ENCODE measurements around the gene RND2. TPM values are rescaled to one million over a fixed set of nuclear protein-coding genes. Genes with fewer than 3 reads are reported as not detected.

Gene RND2
- total RNA-seq, 4 donors from 2014 or later, result 0.41 to 0.64 TPM; not detected in 2

DNA sequence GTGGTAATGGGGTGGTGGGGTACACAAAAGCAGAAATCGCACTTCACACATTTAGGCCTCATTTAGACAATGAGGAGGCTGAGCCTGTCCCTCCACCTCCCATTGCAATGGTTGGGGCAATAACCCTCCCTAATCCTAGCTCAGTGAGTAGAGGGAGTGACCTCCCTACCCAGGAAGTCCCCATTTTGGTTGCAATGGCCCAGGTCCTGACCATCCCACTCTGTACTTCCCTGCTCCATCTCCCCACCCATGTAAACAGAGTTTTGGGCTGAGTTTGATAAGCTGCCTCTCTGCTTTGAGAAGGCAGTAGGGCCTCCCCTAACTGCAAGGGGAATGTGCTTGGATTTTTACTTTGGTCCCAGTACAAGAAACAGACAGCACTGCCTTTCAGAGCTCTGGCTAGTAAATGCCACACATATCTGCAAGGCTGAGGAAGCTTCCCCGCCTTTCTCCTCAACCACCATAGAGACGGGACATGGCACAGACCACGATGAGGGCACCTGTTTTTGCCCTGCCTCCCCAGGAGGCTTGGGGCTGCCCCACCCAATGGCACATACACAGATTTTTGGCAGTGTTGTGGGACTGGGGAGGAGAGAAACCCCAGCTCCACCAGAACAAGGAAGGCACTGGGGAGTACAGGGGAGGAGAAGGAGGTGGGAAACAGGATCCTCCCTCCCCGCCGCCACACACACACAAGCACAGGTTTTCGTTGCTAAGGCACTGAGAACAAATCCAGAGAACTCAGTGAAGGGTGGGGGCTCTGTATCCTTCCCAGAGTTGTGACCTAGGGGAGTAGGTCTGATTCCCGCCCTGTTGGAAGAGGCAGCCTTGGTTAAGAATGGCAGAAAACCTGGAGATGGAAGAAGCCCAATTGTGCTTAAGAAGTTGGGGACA lies 10.1 kb upstream of the RND2 start:
- peaks cover 6 to 48% (median 29%) of the 10 kb centered on the region in 4 donors for H3K4me1 ChIP-seq
- intact Hi-C loops (cut with DNase I; ENCODE audit: low total_unique reads), result loop anchor here (10.0 kb wide), 1 partner anchor 300 kb away; no protein-coding TSS in a partner anchor
- in situ Hi-C loops (cut with MboI; ENCODE audit: low pct_ligation_motif_present in 1 of 4, low pct_unique_long_range_greater_than_20kb in 1 of 4, low sequenced_read_pairs in 3 of 4), result loop anchor here in 1 of 4 donors (25.0 kb wide), 1 partner anchor 322 kb away; no protein-coding TSS in a partner anchor
- H3K27me3 ChIP-seq, result no peaks in the 10 kb centered on the region
- no peaks in the 10 kb centered on the region for H3K36me3 ChIP-seq
- H3K4me3 ChIP-seq, result no peak overlapping the region
- no peaks in the 10 kb centered on the region for H3K9me3 ChIP-seq
- TF ChIP-seq, protein P1, sequence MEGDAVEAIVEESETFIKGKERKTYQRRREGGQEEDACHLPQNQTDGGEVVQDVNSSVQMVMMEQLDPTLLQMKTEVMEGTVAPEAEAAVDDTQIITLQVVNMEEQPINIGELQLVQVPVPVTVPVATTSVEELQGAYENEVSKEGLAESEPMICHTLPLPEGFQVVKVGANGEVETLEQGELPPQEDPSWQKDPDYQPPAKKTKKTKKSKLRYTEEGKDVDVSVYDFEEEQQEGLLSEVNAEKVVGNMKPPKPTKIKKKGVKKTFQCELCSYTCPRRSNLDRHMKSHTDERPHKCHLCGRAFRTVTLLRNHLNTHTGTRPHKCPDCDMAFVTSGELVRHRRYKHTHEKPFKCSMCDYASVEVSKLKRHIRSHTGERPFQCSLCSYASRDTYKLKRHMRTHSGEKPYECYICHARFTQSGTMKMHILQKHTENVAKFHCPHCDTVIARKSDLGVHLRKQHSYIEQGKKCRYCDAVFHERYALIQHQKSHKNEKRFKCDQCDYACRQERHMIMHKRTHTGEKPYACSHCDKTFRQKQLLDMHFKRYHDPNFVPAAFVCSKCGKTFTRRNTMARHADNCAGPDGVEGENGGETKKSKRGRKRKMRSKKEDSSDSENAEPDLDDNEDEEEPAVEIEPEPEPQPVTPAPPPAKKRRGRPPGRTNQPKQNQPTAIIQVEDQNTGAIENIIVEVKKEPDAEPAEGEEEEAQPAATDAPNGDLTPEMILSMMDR (IDR thresholded peaks at IDR 0.05), result no peak
- TF ChIP-seq POLR2A (IDR thresholded peaks at IDR 0.05) (no peak), EP300 (IDR thresholded peaks at IDR 0.05; ENCODE audit: low read depth) (no peak), POLR2AphosphoS5 (IDR thresholded peaks at IDR 0.05) (no peak)
- DNase-seq, result no peak
- peak overlapping the region; percentile 13 to 60 (median 34) for H3K27ac ChIP-seq
- WGBS, 2 donors (ENCODE audit: low coverage in 1 of 2), result 73 to 85% methylated on average over 2 to 8 of the region's 8 CpGs

GRCh38 chr17:43015579-43015978 lies 9.5 kb upstream of the RND2 start:
- Histone ChIP-seq H3K36me3 (no peaks in the 10 kb centered on the region), H3K4me3 (no peak overlapping the region), H3K27me3 (no peaks in the 10 kb centered on the region), H3K27ac (peak overlapping the region; percentile 13 to 60 (median 34)), H3K9me3 (no peaks in the 10 kb centered on the region), H3K4me1 (peaks cover 0 to 47% (median 29%) of the 10 kb centered on the region in 4 donors)
- TF ChIP-seq POLR2AphosphoS5 (IDR thresholded peaks at IDR 0.05), result peak in 2 of 3 donors; percentile 18 to 28
- no peak for TF ChIP-seq EP300 (IDR thresholded peaks at IDR 0.05; ENCODE audit: low read depth)
- intact Hi-C loops (cut with DNase I; ENCODE audit: low total_unique reads), result loop anchor here (10.0 kb wide), 1 partner anchor 299 kb away; no protein-coding TSS in a partner anchor
- 76 to 77% methylated on average over 3 to 9 of the region's 9 CpGs for WGBS, 2 donors (ENCODE audit: low coverage in 1 of 2)
- no peak for DNase-seq
- in situ Hi-C loops (cut with MboI; ENCODE audit: low pct_ligation_motif_present in 1 of 4, low pct_unique_long_range_greater_than_20kb in 1 of 4, low sequenced_read_pairs in 3 of 4), result loop anchor here in 1 of 4 donors (25.0 kb wide), 1 partner anchor 322 kb away; no protein-coding TSS in a partner anchor

DNA sequence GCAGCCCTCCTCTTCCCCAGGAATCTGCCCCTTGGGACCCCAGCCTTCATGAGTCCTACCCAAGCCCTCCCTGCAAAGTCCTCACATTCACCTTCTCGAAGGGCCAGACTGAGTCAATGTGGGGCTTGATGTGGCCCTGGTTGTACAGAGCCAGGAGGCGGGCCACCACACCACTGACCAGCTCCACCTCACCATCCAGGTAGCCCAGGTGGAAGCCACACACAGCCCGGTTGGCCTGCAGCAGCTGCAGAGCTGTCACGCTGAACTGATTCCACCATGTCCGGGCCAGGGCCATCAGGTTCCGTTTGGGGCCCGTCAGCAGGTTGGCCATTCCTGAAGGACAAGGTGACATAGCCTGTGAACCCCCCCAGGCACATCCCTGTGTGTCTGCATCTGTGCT lies 8.8 kb upstream of the RND2 start:
- Histone ChIP-seq H3K27ac (peak overlapping the region; percentile 15 to 52 (median 20)), H3K4me3 (no peak overlapping the region), H3K36me3 (no peaks in the 10 kb centered on the region), H3K4me1 (peaks cover 0 to 45% (median 26%) of the 10 kb centered on the region in 4 donors), H3K9me3 (no peaks in the 10 kb centered on the region), H3K27me3 (no peaks in the 10 kb centered on the region)
- DNase-seq, result no peak
- intact Hi-C loops (cut with DNase I; ENCODE audit: low total_unique reads) (loop anchor here (10.0 kb wide), 1 partner anchor 299 kb away; no protein-coding TSS in a partner anchor), in situ Hi-C loops (cut with MboI; ENCODE audit: low pct_ligation_motif_present in 1 of 4, low pct_unique_long_range_greater_than_20kb in 1 of 4, low sequenced_read_pairs in 3 of 4) (loop anchor here in 1 of 4 donors (25.0 kb wide), 1 partner anchor 321 kb away; no protein-coding TSS in a partner anchor)
- no peak for TF ChIP-seq POLR2AphosphoS5 (IDR thresholded peaks at IDR 0.05)
- TF ChIP-seq POLR2A (IDR thresholded peaks at IDR 0.05), result no peak
- TF ChIP-seq, protein P1 (IDR thresholded peaks at IDR 0.05), result no peak
- TF ChIP-seq EP300 (IDR thresholded peaks at IDR 0.05; ENCODE audit: low read depth), result no peak
- WGBS, 2 donors (ENCODE audit: low coverage in 1 of 2), result 95% methylated on average over 7 of the region's 7 CpGs; no CpG with 5 or more reads in 1 of the 2 donors

DNA sequence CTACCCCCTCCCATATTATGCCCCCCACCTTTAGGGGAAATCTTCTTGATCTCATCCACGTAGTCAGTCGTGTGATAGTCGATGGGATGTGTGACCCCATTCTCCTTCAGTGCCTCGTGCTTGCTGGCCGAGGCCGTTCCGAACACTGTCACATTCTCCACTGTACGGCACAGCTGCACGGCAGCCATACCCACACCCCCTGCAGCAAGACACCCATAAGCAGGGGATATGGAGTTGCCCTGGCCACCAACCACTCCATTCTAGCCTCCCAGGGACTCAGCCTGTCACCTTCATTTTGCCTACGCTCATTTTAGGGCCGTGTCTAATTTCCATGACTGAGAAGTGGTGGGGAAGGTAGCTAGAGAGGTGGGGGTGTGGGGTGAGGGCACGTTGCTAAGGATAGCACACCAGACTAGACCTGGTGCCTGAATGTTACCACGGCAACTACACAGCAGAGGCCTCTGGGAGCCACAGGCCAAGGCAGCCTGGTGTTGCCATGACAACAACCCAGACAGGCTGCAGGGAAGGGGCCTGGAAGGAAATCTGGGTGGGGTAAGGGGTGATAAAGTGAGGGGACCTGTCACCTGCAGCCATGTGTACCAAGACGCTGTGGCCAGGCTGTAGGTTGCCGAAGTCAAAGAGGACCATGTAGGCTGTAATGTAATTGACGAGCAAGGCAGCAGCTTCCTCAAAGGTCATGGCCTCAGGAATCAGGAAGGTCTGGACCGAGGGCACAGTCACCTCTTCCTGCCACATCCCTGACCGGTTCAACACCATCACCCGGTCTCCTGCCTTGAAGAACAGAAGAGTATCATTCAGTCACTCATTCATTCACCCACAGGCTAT lies 6.8 kb upstream of the RND2 start:
- 60 to 69% methylated on average over 3 to 19 of the region's 19 CpGs for WGBS, 2 donors (ENCODE audit: low coverage in 1 of 2)
- intact Hi-C loops (cut with DNase I; ENCODE audit: low total_unique reads) (loop anchor here (10.0 kb wide), 1 partner anchor 297 kb away; no protein-coding TSS in a partner anchor), in situ Hi-C loops (cut with MboI; ENCODE audit: low pct_ligation_motif_present in 1 of 4, low pct_unique_long_range_greater_than_20kb in 1 of 4, low sequenced_read_pairs in 3 of 4) (loop anchor here in 1 of 4 donors (25.0 kb wide), 1 partner anchor 319 kb away; no protein-coding TSS in a partner anchor)
- TF ChIP-seq EP300 (IDR thresholded peaks at IDR 0.05; ENCODE audit: low read depth), result no peak
- TF ChIP-seq POLR2AphosphoS5 (IDR thresholded peaks at IDR 0.05), result no peak
- no peak for TF ChIP-seq POLR2A (IDR thresholded peaks at IDR 0.05)
- TF ChIP-seq, protein P1 (IDR thresholded peaks at IDR 0.05), result no peak
- Histone ChIP-seq H3K4me3 (no peak overlapping the region), H3K36me3 (no peaks in the 10 kb centered on the region), H3K27me3 (peaks cover 3% of the 10 kb centered on the region), H3K9me3 (no peaks in the 10 kb centered on the region), H3K4me1 (peaks cover 6 to 43% (median 24%) of the 10 kb centered on the region in 4 donors), H3K27ac (peak overlapping the region in 2 of 4 donors; percentile 24 to 91)
- DNase-seq, result no peak

Data from transverse colon (tissue), 4 donors.